GM20000 (cell line): ENCODE results near the gene AFG1L.
"Not testable (repeated sequence)": the region's sequence is repeated elsewhere in the genome, so short reads cannot be mapped to it uniquely, and the experiment has no call there.

Source experiments
- DNase-seq: peaks from one replicate; pipeline ENCODE4 v3.0.0; 2012; ENCODE audit warnings: low spot score
- TF ChIP-seq, protein P1 (sequence below): IDR thresholded peaks from 2 replicates; pipeline ENCODE4 v1.5.1; 2012; ENCODE audit warnings: mild to moderate bottlenecking, control low read depth; ENCODE audit errors: extremely low read depth, missing control alignments

The AFG1L gene

DNA sequence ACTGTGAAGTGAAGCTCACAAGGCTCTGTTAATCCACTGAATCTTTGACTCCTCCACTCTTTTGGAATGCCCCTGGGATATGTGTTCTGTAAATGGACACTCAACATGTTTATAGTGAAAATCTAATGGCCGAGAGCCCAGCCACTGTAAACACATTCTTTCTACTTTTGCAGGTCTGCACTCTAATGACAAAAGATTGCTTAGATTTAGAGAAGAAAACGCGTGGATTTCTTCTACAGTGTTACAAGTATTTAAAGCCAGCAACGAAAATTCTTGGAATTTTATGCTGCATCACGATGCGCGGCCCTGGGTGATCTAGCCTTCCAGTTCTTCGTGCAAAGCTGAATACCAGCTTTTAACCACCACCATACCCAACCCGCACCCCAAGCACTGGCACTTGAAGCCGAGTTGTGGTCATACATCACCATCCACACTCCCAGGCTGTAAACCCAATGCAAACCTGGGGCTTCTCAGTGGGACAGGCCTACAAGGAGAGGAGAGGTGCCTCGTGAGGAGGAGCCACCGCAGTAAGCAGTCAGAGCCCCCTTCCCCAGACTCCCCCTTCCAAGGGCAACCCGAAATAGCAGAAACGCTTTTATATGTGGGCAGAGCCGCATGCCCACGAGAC lies 262.1 kb downstream of the AFG1L start:
- TF ChIP-seq, protein P1, sequence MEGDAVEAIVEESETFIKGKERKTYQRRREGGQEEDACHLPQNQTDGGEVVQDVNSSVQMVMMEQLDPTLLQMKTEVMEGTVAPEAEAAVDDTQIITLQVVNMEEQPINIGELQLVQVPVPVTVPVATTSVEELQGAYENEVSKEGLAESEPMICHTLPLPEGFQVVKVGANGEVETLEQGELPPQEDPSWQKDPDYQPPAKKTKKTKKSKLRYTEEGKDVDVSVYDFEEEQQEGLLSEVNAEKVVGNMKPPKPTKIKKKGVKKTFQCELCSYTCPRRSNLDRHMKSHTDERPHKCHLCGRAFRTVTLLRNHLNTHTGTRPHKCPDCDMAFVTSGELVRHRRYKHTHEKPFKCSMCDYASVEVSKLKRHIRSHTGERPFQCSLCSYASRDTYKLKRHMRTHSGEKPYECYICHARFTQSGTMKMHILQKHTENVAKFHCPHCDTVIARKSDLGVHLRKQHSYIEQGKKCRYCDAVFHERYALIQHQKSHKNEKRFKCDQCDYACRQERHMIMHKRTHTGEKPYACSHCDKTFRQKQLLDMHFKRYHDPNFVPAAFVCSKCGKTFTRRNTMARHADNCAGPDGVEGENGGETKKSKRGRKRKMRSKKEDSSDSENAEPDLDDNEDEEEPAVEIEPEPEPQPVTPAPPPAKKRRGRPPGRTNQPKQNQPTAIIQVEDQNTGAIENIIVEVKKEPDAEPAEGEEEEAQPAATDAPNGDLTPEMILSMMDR: no peak

DNA sequence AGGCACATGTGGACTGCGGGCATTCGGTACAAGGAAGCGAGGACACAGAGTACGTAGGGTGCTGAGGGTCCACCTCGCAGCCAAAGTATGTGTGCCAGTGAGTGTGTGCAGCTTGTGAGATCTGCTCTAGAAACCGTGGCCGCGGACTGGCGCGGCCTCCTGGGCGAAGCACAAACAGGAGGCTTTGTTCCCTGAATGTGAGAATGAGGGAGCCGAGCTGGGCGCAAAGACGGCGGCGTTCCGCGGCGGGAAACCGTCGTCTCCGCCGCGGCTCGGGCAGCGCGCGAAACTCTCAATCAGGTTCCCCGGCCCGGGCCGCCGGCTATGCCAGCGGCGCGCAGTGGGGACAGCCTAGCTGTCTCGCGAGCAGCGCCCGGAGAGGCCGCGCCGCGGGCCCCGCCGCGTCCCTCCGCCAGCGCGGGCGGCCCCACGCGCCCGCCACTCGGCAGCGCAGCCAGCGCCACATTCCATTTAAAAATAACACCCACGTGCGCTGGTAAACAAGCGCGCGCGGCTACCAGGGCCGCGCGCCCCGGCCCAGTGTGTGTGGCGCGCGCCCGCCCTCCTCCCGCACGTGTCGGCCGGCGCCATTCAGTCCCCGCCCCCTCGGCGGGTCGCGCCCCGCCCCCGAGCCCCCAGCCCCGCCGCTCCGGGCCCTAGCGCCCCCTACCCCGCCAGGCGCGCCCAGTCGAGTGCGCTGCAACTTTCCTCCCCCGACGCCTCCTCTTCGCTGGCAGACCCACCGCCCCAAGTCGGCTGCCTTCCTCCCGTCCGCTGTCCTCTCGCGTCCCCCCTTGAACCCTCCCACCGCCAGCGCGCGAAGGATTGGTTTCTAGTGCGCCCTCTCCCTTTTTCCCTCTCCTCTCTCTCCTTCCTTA lies 262.9 kb downstream of the AFG1L start:
- TF ChIP-seq, protein P1: no peak
- peak; percentile 65 for DNase-seq

More for the DNA sequence above, 262.1 kb downstream of the AFG1L start:
- DNase-seq: no peak

- DNase-seq: peak; percentile 92
These were observed 263.7 kb downstream of the AFG1L start for GRCh38 chr6:108558372-108559096.

DNA sequence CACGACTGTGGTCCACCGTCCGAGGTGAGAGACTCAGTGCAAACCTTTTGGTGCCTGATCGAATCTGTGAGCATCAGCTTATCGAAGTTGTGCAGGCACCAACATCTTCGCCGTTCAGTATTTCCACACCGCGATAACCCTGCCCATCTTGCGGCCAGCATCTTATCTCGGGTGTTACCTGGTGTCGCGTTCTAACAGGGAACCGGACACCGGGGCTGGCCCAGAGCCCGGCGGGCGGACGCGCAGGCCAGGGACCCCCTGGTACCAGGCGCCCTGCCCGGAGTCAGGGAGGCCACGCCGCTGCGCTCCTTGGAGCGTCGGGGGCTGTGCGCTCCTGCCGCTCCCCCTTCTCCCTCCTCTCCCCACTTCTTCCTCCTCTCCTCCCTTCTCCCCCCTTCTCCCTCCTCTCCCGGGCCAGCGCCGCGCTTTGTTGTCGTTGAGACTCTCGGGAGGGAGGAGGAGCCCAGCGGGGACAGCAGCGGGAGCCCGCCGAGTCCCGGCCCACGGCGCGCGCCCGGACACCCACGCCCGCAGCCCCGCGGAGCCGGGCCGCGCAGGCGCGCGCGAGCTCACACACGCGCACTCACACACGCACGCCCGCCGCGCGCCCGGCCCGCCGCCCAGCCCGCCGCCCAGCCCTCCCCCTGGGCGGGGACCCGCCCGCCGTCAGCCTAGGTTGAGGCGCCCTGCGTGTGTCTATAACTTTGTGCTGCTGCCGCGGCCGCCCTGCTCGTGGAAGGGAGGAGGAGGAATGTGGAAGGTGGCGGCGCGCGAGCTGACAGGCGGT lies 264.4 kb downstream of the AFG1L start:
- DNase-seq: peak; percentile 84
- TF ChIP-seq, protein P1: no peak

More at GRCh38 chr6:108558372-108559096, 263.7 kb downstream of the AFG1L start:
- TF ChIP-seq, protein P1: no peak

DNA sequence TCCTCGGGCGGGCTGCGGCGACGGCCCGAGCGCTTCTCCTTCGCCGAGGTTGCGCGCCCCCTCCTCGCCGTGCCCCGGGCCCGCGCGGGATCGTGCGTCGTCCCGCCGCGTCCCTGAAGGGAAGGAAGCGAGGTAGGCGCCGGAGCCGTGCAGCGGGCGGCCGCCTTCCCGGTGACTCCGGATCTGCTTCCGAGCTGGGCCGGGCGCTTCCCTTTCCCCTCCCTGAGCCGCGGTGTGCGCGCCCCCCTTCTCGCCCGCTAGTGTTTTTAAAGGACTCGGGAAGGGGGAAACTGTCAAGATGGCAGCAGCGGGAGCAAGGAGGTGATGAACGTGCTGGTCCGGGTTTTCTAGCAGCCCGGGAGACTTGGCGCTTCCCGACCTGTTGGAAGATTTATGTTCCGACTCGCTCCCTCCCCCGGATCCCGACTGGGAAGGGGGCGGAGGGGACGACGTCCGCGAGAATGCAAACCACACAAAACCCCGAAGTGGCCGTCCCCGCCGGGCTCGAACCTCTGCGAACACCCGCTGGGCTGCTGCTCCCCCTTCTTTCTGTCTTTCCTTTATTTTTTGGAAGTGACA lies 265.1 kb downstream of the AFG1L start:
- TF ChIP-seq, protein P1: no peak

GRCh38 chr6:108560463-108561308 lies 265.8 kb downstream of the AFG1L start, which contains the start of gene FOXO3:
FOXO3 (plus strand) TSS chr6:108560917; CDS start chr6:108561209, 292 bp downstream.
- peak; percentile 74 for DNase-seq
- TF ChIP-seq, protein P1: no peak

More for the DNA sequence above, 265.1 kb downstream of the AFG1L start:
- no peak for DNase-seq

DNA sequence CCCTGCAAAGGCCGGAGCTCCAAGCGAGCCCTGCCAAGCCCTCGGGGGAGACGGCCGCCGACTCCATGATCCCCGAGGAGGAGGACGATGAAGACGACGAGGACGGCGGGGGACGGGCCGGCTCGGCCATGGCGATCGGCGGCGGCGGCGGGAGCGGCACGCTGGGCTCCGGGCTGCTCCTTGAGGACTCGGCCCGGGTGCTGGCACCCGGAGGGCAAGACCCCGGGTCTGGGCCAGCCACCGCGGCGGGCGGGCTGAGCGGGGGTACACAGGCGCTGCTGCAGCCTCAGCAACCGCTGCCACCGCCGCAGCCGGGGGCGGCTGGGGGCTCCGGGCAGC lies 266.4 kb downstream of the AFG1L start:
- not testable (repeated sequence) for DNase-seq
